A549 (cell line): ENCODE results near the gene S100A7A.

Source experiments
- CEBPB ChIP-seq, 2 experiments: fragments of >200 bp in 1 of 2; sonication (Bioruptor Twin) in 1 of 2; formaldehyde crosslinking in 1 of 2; IDR thresholded peaks; 2 replicates each; pipeline ENCODE4 v1.6.1; 2012 to 2016
- POLR2A ChIP-seq: IDR thresholded peaks from 2 replicates; pipeline ENCODE4 v1.6.1; 2012; ENCODE audit warnings: mild to moderate bottlenecking, low read length
- TF ChIP-seq, protein P1 (sequence below): fragments of >200 bp; sonication (Bioruptor Twin); formaldehyde crosslinking; IDR thresholded peaks from 3 replicates; pipeline ENCODE4 v1.5.1; 2016
- TF ChIP-seq, protein P2 (sequence below): fragments of 150-350 bp; IDR thresholded peaks from 2 replicates; pipeline ENCODE4 v1.6.1; 2014; ENCODE audit warnings: low read depth, mild to moderate bottlenecking, low read length

DNA sequence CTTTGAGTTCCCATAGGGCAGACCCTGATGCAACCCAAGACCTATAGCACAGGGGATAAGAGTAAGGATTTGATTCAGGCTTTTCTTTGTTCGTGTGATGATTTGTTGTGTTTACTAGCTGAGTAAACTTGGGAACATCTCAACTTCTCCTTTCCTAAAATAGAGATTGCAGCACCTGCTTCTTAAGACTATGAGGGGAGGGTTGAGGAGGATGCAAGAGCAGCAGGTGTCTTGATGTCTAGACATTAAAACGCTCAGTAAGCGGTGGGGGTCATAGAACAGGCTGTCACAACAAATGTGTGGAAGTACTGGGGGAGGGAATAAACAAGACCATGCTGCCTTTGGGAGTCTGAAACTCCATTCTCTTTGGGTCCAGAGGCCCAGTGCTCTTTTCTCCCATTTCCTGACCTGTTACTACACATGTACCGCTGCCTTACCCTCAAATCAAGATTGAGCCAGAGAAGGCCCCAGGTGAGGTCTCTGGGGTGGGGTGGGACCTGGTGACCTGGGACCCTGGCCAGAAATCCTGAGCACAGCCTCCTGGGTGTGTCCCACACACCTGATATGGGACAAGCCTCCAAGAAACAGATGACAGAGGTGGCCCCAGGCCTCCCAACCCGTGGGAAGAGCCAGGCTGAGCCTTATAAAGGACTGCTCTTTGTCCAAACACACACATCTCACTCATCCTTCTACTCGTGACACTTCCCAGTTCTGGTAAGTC lies at the start of gene S100A7A:
- TF ChIP-seq, protein P1, sequence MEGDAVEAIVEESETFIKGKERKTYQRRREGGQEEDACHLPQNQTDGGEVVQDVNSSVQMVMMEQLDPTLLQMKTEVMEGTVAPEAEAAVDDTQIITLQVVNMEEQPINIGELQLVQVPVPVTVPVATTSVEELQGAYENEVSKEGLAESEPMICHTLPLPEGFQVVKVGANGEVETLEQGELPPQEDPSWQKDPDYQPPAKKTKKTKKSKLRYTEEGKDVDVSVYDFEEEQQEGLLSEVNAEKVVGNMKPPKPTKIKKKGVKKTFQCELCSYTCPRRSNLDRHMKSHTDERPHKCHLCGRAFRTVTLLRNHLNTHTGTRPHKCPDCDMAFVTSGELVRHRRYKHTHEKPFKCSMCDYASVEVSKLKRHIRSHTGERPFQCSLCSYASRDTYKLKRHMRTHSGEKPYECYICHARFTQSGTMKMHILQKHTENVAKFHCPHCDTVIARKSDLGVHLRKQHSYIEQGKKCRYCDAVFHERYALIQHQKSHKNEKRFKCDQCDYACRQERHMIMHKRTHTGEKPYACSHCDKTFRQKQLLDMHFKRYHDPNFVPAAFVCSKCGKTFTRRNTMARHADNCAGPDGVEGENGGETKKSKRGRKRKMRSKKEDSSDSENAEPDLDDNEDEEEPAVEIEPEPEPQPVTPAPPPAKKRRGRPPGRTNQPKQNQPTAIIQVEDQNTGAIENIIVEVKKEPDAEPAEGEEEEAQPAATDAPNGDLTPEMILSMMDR, result no peak
- TF ChIP-seq CEBPB (IDR thresholded peaks at IDR 0.05), result no peak
- TF ChIP-seq POLR2A, result no peak
- TF ChIP-seq, protein P2, sequence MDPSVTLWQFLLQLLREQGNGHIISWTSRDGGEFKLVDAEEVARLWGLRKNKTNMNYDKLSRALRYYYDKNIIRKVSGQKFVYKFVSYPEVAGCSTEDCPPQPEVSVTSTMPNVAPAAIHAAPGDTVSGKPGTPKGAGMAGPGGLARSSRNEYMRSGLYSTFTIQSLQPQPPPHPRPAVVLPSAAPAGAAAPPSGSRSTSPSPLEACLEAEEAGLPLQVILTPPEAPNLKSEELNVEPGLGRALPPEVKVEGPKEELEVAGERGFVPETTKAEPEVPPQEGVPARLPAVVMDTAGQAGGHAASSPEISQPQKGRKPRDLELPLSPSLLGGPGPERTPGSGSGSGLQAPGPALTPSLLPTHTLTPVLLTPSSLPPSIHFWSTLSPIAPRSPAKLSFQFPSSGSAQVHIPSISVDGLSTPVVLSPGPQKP, result no peak
